Skeletal muscle cell (primary cell): ENCODE results near the gene CEL.

ENCODE experiments used
- DNase-seq: peaks from one replicate; pipeline ENCODE4 v3.0.0-alpha.2; 2010; ENCODE audit warnings: low read depth
- H3K4me3 ChIP-seq: 2 replicates; pipeline ENCODE4 v1.5.1; 2011; ENCODE audit warnings: low read depth, mild to moderate bottlenecking, control low read depth, low read length, moderate library complexity

CEL gene

DNA sequence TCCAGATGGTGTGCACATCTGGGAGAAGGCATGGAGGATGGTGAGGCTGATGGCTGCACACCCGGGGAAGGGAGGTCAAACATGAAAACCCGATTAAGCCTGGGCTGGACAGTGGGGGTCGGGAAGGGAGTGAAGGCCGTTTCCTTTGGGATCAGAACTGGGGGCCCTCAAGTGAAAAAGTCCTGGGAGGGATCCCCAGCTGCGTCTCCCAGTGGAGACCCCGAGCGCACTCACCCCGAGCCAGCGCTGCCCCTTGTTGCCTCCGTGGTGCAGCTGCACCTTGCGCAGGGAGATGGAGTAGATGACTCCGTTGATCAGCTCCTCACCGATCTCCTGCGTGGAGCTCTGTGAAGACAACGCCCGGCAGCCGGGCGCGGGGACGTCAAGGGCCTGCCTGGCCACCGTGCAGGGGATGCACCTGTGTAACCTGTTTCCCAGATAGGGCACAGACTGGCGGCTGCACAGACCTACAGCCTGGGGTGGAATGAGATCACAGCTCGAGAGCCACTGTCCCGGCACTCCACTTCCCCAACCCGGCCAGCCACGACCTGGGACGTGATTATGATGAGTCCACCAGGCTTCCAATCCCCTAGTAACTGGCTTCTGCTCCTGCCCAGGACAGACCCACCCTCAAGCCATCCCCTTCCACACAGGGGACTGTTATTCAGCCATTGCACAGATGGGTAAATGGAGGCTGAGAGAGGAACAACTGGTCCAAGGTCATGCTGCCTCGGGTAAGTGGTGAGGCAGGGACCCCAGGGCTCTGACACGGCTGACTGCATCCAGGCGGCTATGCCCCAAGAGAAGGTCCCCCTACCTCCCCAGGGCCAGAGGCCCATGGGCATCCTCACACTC is 50.3 kb downstream of the CEL start:
- no peak for DNase-seq
- no peak overlapping the region for H3K4me3 ChIP-seq

DNA sequence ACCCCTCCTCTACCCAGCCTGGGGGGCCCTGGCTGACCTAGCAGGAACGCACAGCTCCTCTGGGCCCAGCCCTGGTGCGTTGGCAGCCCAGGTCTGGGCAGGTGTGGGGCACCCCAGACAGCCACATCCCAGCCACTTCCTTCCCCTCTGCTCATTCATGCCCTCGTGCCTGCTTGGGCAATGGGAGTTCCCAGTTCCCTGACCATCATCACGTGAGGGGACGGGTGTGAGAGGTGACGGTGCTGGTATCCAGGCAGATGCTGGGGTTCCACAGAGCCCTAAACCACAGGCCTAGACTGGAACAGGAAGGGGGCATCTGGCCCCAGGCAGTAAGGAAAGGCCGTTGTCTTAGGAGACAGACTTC is 50.9 kb downstream of the CEL start:
- H3K4me3 ChIP-seq, result no peak overlapping the region
- DNase-seq, result no peak

DNA sequence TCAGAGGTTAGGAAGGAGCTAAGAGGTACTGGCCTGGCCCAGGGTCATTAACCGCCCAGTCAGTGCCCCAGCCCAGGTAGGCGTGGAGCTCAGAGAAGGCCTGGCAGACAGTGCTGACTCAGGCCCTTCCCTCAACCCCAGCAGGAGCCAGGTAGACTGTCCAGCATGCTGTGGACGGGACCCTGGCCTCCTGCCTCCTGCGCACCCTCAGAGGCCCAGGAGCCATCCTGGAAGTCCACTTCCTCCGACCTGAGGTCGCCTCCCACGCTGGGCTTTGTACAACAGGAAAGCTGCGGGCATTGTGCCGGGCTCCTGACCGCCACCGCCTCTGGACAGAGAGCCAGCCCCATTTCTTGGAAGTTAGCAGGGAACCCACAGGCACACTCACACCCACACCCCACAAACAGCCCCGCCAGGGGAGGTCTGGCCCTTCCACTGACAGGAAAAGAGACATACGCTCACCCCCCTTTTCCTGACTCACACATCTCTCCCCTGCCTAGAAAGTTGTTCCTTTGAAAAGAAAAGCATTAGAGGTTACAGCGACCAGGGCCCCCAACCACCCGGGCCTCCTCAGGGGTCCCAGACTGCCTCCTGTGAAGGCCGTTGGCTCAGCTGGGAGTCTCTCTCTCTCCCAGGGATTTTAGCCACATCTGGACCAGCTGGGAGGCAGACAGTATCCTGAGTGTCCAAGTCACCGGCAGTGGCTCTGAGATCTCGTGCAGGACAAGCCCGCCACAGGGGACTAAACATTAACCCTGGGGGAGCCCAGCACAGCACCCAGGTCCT is 51.6 kb downstream of the CEL start:
- H3K4me3 ChIP-seq, result no peak overlapping the region
- DNase-seq, result no peak

DNA sequence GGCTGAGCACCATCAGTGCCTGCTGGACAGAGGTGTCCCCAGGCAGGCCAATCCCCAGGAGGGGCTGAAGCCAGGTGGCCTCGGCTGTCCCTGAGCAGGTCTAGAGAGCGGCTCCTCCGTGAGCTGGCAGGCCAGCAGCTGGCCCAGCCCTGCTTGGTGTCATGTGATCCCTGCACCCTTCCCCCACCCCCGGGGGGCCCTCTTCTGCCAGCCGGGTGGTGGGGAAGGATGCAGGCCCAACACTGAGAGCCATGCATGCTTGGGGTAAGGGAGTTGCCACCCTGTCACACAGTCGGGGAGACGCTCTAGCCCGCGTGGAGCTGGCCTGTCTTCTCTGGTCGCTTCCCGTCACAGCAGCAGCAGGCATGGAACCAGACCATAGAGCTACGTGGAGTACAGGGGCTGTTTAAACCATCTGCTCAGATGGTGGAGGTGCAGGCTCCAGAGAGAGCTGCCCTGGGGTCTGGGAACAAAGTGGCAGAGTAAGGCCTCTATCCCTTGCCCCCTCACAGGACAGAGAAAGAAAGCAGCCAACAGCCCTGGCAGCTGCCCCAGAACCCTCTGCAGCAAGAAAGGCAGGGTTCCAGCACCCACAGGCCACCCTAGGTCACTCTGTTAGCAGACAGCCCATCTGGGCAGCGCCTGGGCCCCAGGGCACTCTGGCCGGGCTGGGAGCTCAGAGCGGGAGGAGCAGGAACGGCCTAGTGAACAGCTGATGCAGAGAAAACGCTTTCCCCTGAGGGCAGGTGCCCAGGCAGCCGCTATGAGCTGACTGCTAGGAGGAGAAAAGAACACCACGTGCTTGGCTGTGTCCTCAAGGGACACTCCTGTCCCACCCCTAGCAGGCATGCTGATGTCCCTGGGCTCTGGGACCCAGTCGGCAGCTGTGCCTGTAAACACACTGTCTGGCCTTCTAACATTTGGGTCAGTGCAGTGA is 52.4 kb downstream of the CEL start:
- H3K4me3 ChIP-seq, result no peak overlapping the region
- no peak for DNase-seq

DNA sequence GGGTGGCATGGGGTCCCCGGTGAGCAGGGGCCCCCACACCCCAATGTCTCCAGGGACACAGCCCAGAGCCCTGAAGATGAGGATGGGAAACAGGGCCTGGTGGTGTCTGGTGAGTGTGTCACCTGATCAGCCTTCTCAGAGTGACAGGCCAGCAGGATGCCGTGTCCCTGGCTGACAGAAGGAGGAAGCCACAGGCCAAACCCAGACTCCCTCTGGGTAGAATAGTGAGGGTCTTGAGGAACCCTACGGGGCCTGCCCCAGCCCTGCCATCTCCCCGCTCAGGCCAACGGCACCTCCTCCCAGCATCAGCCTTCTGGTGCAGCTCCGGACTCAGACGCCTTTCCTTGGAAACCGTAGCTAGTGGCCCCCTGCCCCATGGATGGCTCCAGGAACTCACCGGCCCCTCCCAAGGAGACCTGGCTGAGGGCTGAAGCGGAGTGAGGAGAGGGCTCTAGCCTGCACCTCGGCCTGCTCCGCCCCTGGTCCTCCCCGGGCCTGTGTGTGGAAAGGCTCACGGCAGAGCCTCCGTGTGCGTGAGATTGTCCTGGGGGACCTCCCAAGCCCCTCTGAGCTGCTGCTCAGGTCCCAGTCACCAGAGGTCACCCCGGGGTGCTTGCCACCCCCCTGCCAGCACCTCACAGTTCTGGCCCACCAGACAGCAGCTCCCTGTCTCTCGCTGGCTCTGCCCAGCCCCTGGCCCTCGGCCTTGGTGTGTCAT is 53.3 kb downstream of the CEL start:
- H3K4me3 ChIP-seq, result no peak overlapping the region
- DNase-seq, result no peak

DNA sequence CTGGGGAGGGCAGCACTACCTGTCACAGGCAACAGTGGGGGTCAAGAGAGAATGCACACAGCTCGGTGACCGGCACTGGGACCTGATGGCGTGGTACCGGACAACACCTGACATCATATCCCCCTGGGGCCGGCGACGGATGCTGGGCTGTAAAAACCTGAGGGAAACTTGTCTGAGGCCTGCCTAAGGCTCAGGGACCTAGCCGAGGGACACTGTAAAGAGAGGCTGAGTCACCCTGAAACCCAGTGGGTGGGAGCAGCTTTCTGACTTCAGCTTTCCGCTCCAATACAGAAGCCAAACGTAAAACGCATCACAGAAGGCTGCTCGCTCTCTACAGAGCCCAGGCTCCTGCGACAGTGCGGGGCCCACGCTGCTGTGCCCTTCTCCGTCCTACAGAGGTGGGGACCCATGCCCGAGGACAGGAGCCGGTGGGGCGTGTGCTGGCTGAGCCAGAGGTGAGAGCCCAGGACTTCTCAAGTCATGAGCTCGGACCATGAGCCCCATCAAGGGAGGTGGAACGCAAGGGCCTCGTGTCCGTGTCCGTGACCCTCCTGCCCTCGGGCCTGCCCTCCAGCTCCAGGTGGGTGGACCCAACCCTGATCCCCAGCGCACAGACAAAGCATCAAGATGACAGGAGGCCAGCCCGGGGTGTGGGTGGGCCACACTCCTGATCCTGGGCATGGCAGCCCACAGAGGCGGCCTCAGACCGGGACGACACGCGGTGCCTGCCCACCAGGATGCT is 54.0 kb downstream of the CEL start:
- H3K4me3 ChIP-seq, result no peak overlapping the region
- no peak for DNase-seq

DNA sequence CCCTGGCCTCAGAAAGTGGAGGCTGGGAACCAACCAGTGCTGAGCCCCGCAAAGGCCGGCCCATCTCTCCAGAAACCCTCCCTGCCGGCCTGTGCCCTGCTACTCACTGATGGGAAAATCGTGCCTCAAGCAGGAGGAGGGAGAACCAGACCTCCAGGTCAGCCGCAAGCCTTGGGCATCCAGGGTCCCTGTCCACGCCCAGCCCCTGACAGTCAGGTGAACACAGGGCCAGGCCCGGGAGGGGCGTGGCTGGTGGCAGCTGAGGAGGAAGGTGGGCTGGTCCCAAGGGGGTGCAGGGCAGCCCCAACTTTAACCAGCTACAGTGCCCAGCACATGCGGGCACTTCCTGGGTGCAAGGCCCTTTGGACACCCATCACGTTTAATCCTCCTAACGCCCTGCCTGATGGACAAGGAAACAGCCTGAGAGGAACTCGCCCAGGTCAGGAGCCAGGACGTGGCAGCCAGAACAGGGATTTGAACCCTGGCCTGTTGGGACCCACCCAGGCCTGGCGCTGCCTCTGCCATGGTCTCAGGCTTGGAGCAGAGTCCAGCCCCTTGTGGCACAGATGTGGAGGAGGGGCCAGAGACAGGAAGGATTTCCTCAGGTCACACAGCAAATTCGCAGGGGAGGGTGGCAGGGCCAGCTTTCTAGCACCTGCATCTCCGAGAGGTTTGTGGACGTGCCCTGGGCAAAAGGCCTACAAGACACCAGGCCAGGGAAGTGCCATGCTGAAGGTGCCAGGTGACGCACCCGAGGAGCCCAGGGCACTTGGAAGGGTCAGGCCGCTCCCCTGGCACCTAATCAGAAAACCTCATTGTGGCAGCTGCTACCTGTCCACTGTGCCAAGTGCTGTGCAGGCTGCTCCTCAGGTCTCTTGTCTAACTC is 54.8 kb downstream of the CEL start:
- DNase-seq, result no peak
- no peak overlapping the region for H3K4me3 ChIP-seq

DNA sequence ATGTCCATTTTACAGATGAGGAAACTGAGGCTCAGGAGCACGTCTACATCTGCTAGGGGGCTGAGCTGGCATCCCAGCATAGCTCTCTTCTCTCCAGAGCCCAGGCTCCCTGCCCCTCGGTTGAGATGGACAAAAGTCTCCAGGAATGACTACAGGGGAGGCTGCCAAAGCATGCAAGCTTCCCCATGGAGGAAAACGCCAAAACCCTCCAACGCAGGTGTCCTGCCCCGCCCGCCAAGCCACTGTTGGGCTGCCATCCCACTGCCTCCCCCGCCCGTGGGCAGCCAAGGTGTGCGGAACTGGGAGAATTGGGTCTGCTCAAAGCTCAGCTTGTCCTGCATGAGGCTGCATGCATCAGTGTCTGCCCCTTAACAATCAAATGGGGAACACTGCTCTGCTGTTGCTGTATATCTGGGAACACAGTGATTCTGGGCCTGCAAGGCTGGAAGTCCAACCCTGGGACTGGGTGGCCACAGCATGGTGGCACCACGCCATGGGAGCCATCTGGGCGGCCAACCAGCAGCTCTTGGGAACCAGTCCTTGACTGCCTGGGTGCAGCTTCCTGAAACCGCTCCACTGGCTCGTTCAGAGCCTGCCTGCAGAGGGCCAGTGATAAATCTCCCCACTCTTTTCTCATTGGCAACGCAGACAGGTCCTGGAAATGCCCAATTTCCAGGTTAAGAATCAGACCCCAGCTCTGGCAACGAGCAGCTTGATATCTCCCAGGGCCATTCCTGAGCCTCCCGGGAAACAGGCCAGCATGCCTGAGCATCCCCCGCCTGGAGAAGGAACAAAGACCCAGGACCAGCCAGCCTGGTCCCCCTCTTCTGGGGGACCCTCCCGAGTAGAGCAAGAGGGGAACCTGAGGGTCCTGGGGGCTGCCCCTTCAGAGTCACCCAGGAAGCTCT is 55.7 kb downstream of the CEL start:
- H3K4me3 ChIP-seq, result no peak overlapping the region
- no peak for DNase-seq

DNA sequence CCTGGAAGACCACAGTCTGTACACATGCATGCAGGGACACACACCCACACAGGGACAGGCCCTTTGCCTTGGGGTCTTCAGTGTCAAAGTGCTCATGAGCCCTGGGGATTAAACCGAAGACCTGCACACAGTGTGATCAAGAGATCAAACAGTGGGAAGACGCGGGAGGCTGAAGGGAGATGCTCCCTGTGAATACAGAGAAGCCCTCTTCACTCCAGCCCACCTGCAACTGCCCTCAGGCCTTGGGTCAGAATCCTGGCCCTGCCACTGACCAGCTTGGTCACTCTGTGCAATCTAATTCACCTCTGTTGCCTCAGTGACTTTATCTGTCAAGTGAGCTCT is 56.4 kb downstream of the CEL start:
- H3K4me3 ChIP-seq, result no peak overlapping the region
- no peak for DNase-seq

DNA sequence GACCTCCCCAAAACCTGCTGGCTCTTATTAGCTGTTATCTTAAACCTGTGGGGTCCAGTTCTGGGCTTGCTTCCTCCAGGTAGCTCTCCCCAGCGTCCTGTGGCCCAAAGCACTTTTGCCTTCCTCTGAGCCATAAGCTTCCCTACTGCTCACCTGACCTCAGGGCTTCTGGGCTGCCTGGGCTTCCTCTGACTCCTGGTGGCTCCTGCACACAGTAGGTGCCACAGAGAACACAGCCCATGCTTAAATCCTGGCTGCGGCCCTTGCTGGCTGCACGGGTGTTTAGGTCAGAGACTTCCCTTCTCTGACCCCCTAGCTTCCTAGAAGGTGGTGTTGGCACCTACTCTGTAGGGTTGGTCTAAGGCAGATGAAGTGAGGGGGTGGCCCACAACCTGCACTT is 56.8 kb downstream of the CEL start:
- H3K4me3 ChIP-seq, result no peak overlapping the region
- no peak for DNase-seq

DNA sequence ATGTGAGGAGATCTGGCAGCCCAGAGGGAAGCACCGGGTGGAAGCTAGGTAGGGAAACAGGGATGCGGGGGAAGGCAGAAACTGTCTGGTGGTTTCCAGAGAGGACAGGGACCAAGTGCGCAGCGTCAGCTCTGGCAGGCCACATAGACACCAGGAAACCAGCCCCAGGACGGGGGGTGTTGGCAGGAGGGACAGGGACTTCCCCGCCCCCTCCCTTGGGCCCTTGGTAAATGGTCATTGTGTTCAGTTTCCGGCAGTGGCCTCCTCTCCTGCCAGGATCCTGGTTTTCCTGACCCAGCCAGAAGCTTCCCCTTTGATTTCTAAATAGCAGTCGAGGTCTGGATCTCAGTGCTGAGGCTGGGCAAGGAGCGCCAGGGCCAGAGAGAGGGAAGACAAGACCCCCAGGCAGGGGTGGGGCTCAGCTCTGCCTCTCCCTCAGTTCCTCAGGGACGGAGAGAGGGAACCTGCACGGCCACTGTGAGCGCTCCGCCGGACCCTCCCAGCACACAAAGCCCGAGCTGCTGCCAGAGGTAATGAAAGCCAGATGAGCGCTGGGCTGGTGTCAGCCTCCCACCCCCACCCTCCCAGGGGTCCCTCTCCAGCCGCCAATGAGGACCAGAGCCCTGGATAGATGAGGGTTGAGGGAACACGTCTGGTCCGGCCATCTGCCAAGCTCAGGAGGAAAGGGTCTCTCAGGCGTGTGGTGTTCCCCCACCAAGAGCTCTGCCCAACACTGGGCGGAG is 57.5 kb downstream of the CEL start:
- no peak for DNase-seq
- H3K4me3 ChIP-seq, result peak overlapping the region; percentile 60

DNA sequence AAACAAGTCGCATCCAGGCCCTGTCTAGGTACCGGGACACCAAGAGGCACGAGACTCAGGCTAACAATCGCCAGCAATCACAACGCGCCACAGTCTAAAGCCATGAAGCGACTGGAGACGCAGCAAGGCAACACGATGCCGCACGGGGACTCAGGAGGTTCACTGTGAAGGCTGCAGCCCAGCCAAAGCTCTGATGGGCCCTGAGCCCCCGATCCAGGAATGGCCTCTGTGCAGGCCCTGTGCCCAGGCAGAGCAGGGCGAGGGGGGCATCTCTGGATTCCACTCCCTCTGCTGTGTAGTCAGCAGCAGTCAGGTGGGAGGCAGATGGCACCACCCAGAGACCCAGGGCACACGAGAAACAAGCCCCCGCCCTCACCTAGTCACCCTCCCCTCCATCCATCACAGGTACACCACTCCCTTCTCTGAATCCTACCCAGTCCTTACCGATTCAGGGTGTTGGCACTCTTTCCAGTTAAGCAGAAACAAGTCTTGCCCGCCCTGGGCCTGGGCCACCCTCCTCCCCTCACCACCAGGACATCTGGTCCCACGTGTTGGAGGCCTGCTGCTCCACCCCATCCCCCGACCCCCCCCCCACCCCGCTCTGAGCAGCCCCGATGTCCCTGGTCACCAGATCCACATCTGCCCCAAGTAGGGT is 58.2 kb downstream of the CEL start:
- no peak for DNase-seq
- peak overlapping the region; percentile 60 for H3K4me3 ChIP-seq

DNA sequence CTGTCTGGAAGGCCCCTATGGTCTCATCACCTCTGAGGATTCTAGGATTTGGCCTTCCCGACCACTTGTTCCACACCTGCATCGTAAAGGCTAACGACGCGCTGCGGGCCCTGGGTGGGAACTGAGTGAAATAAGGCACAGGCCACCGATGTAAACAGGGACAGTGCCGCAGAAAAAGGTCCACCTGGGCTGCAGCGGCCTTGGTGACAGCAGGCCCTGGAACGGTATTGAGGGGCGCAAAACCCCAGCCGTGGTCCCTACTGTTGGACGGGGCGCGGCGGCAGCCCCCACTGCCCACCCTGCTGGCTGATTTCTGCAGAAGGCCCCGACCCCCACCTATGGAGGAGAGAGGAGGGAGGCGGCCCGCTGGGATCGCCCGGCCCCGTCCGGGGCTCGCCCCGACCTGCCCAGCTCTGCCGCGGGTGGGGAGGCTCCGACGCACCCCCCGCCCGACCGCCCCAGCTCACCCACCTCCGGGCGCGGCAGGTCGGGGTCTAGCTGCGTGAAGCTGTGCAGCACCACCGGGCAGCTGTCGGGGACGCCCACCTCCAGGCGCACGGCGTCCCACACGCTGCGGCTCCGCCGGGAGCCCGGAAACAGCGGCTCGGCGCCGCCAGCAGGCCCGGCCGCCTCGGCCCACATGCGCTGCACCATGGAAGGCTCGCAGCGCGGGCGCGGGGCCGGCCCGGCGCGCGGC is 58.9 kb downstream of the CEL start:
- peak overlapping the region; percentile 60 for H3K4me3 ChIP-seq
- no peak for DNase-seq
